CD4-positive, alpha-beta T cell treated with Interleukin-10 for 1 hour (primary cell): ENCODE measurements around the gene NRTN.
"Not testable (repeated sequence)": the region's sequence is repeated elsewhere in the genome, so short reads cannot be mapped to it uniquely, and the experiment has no call there.

Experiments used
- DNase-seq: peaks from one replicate; pipeline ENCODE4 v3.0.0-alpha.2; 2020

NRTN gene

GRCh38 chr19:5873617-5874199 is 68.8 kb downstream of the NRTN start:
- DNase-seq = no peak

- DNase-seq = not testable (repeated sequence)
Observed at GRCh38 chr19:5874496-5874895, 69.6 kb downstream of the NRTN start.

- DNase-seq = no peak
Observed at GRCh38 chr19:5877427-5877826, 72.6 kb downstream of the NRTN start.

GRCh38 chr19:5877882-5878281 is 73.0 kb downstream of the NRTN start:
- DNase-seq = no peak
